GM23338 (cell line): ENCODE measurements around the gene RGS7. TPM values are rescaled to one million over a fixed set of nuclear protein-coding genes. Genes with fewer than 3 reads are reported as not detected.

ENCODE experiments used
- ATAC-seq: fragments of 200-7000 bp; cut with Tn5 transposase; 3 replicates; pipeline ENCODE4 v1.9.1; 2020
- DNase-seq: peaks from one replicate; pipeline ENCODE4 v3.0.0-alpha.2; 2015; ENCODE audit warnings: low spot score
- H2AFZ ChIP-seq: fragments of 200-600 bp; sonication (generic); 2 replicates; pipeline ENCODE4 v1.8.0; 2016; ENCODE audit warnings: antibody characterized with exemption, mild to moderate bottlenecking, moderate library complexity
- H3F3A ChIP-seq: fragments of 200-600 bp; sonication (generic); replicated peaks from 2 replicates; pipeline ENCODE4 v1.8.0; 2017; ENCODE audit warnings: antibody characterized with exemption, mixed run types, low read depth
- H3K27ac ChIP-seq: fragments of 200-600 bp; sonication (generic); 2 replicates; pipeline ENCODE4 v1.6.1; 2016; ENCODE audit warnings: low read depth
- H3K27me3 ChIP-seq: fragments of 200-600 bp; sonication (generic); 2 replicates; pipeline ENCODE4 v1.8.0; 2016; ENCODE audit warnings: mild to moderate bottlenecking, mixed run types, moderate library complexity; ENCODE audit not compliant: insufficient read depth
- H3K36me3 ChIP-seq: fragments of 200-600 bp; sonication (generic); 2 replicates; pipeline ENCODE4 v1.8.0; 2016; ENCODE audit warnings: mild to moderate bottlenecking; ENCODE audit not compliant: insufficient read depth
- H3K4me1 ChIP-seq: fragments of 200-600 bp; sonication (generic); 2 replicates; pipeline ENCODE4 v1.8.0; 2016; ENCODE audit warnings: mild to moderate bottlenecking, moderate library complexity; ENCODE audit not compliant: insufficient read depth
- H3K4me2 ChIP-seq: fragments of 200-600 bp; sonication (generic); 2 replicates; pipeline ENCODE4 v1.7.1; 2017; ENCODE audit warnings: mixed run types
- H3K4me3 ChIP-seq: fragments of 200-600 bp; sonication (generic); 2 replicates; pipeline ENCODE4 v1.6.1; 2016; ENCODE audit warnings: mixed run types
- H3K79me2 ChIP-seq: fragments of 200-600 bp; sonication (generic); replicated peaks from 2 replicates; pipeline ENCODE4 v1.8.0; 2017; ENCODE audit warnings: mild to moderate bottlenecking; ENCODE audit not compliant: insufficient read depth
- H3K9me2 ChIP-seq: fragments of 200-600 bp; sonication (generic); 2 replicates; pipeline ENCODE4 v1.8.0; 2017; ENCODE audit not compliant: insufficient read depth
- H4K20me1 ChIP-seq: fragments of 200-600 bp; sonication (generic); replicated peaks from 2 replicates; pipeline ENCODE4 v1.8.0; 2017; ENCODE audit warnings: mild to moderate bottlenecking; ENCODE audit not compliant: insufficient read depth
- H3K27ac Mint-ChIP-seq: 2 replicates; pipeline ENCODE4 v1.8.0; 2020; ENCODE audit warnings: inconsistent platforms, mild to moderate bottlenecking, moderate library complexity, mixed read lengths
- H3K27me3 Mint-ChIP-seq: 3 replicates; pipeline ENCODE4 v1.8.0; 2022; ENCODE audit warnings: low read depth, mild to moderate bottlenecking, moderate library complexity, mixed read lengths, inconsistent platforms; ENCODE audit not compliant: insufficient read depth, poor library complexity
- H3K36me3 Mint-ChIP-seq: 3 replicates; pipeline ENCODE4 v1.8.0; 2021; ENCODE audit warnings: low read depth, mild to moderate bottlenecking, inconsistent platforms, moderate library complexity, mixed read lengths
- H3K4me1 Mint-ChIP-seq: 3 replicates; pipeline ENCODE4 v1.8.0; 2020; ENCODE audit warnings: mild to moderate bottlenecking, inconsistent platforms, mixed read lengths
- H3K4me3 Mint-ChIP-seq: 3 replicates; pipeline ENCODE4 v1.8.0; 2021; ENCODE audit warnings: moderate library complexity, mild to moderate bottlenecking, inconsistent platforms, mixed read lengths
- H3K9me3 Mint-ChIP-seq: 3 replicates; pipeline ENCODE4 v1.8.0; 2020; ENCODE audit warnings: moderate library complexity, mild to moderate bottlenecking, inconsistent platforms, mixed read lengths
- CREB1 ChIP-seq: fragments of 250-450 bp; sonication (Bioruptor Pico); IDR thresholded peaks from 2 replicates; pipeline ENCODE4 v1.5.0; 2020; ENCODE audit warnings: low read depth, mild to moderate bottlenecking, moderate library complexity
- CTCF ChIP-seq, 2 experiments: fragments of 200-600 bp in 1 of 2; sonication (generic) in 1 of 2; conservative IDR thresholded peaks; 2 replicates each; pipeline versions ENCODE4 v1.5.1 to v1.6.1; 2016 to 2017; ENCODE audit warnings: antibody characterized with exemption in 2 of 2, low read depth in 2 of 2, mild to moderate bottlenecking in 2 of 2, moderate library complexity in 1 of 2
- ETS1 ChIP-seq: IDR thresholded peaks from 2 replicates; pipeline ENCODE4 v1.6.1; 2016; ENCODE audit warnings: antibody characterized with exemption
- EZH2 ChIP-seq: fragments of 200-600 bp; sonication (generic); IDR thresholded peaks from one replicate; pipeline ENCODE4 v1.8.0; 2017; ENCODE audit warnings: antibody characterized with exemption, mild to moderate bottlenecking, low read depth; ENCODE audit not compliant: unreplicated experiment
- EZH2phosphoT487 ChIP-seq: fragments of 200-600 bp; sonication (generic); IDR thresholded peaks from one replicate; pipeline ENCODE4 v1.8.1; 2018; ENCODE audit warnings: antibody characterized with exemption; ENCODE audit not compliant: unreplicated experiment
- JUNB ChIP-seq: IDR thresholded peaks from one replicate; pipeline ENCODE4 v1.6.1; 2016; ENCODE audit warnings: antibody characterized with exemption; ENCODE audit not compliant: unreplicated experiment
- NANOG ChIP-seq: IDR thresholded peaks from 2 replicates; pipeline ENCODE4 v1.6.1; 2016; ENCODE audit warnings: antibody characterized with exemption, borderline replicate concordance
- POLR2AphosphoS5 ChIP-seq: IDR thresholded peaks from 2 replicates; pipeline ENCODE4 v1.6.1; 2016; ENCODE audit warnings: antibody characterized with exemption, low read depth
- STAT1 ChIP-seq: IDR thresholded peaks from one replicate; pipeline ENCODE4 v1.6.1; 2016; ENCODE audit warnings: antibody characterized with exemption; ENCODE audit not compliant: unreplicated experiment
- ZNF114 ChIP-seq: fragments of 250-450 bp; sonication (Bioruptor Pico); IDR thresholded peaks from 2 replicates; pipeline ENCODE4 v1.5.0; 2020; ENCODE audit warnings: mild to moderate bottlenecking, moderate library complexity
- polyA plus RNA-seq: library from polyadenylated mRNA; unstranded; fragments of >200 nt; fragmentation: Nextera tagmentation; extraction: Ambion mirVana; gene quantifications from 2 replicates; pipeline ENCODE4 v1.2.1, GENCODE V29; 2016
- total RNA-seq: library from RNA; depleted of rRNA; stranded (reverse); fragments of >200 nt; shearing (Covaris generic); gene quantifications from 2 replicates; pipeline ENCODE4 v1.2.3, GENCODE V29; 2014
- TF ChIP-seq, protein P1 (sequence below): IDR thresholded peaks from one replicate; pipeline ENCODE4 v1.6.1; 2018; ENCODE audit warnings: antibody characterized with exemption; ENCODE audit not compliant: unreplicated experiment
- TF ChIP-seq, protein P2 (sequence below): fragments of 250-450 bp; sonication (Bioruptor Pico); IDR thresholded peaks from 2 replicates; pipeline ENCODE4 v1.5.0; 2020; ENCODE audit warnings: mild to moderate bottlenecking, moderate library complexity

RGS7 gene
- total and polyA plus RNA-seq, 2 experiments from 2014 or later, result 2.0 to 2.2 TPM

- TF ChIP-seq, protein P1, sequence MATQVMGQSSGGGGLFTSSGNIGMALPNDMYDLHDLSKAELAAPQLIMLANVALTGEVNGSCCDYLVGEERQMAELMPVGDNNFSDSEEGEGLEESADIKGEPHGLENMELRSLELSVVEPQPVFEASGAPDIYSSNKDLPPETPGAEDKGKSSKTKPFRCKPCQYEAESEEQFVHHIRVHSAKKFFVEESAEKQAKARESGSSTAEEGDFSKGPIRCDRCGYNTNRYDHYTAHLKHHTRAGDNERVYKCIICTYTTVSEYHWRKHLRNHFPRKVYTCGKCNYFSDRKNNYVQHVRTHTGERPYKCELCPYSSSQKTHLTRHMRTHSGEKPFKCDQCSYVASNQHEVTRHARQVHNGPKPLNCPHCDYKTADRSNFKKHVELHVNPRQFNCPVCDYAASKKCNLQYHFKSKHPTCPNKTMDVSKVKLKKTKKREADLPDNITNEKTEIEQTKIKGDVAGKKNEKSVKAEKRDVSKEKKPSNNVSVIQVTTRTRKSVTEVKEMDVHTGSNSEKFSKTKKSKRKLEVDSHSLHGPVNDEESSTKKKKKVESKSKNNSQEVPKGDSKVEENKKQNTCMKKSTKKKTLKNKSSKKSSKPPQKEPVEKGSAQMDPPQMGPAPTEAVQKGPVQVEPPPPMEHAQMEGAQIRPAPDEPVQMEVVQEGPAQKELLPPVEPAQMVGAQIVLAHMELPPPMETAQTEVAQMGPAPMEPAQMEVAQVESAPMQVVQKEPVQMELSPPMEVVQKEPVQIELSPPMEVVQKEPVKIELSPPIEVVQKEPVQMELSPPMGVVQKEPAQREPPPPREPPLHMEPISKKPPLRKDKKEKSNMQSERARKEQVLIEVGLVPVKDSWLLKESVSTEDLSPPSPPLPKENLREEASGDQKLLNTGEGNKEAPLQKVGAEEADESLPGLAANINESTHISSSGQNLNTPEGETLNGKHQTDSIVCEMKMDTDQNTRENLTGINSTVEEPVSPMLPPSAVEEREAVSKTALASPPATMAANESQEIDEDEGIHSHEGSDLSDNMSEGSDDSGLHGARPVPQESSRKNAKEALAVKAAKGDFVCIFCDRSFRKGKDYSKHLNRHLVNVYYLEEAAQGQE, result no peak
- no peak for TF ChIP-seq STAT1
- no peak for TF ChIP-seq ZNF114 (CRISPR knock-in tag)
- no peak for TF ChIP-seq ETS1
- TF ChIP-seq CREB1, result no peak
These were observed 421.1 kb downstream of the RGS7 start (continued) for GRCh38 chr1:240935920-240936319.

- no peak for ATAC-seq
- H3K36me3 ChIP-seq, result peaks cover 2% of the 10 kb centered on the region
- no peaks in the 10 kb centered on the region for H3K27me3 Mint-ChIP-seq
- TF ChIP-seq EZH2, result no peak
- no peak for TF ChIP-seq EZH2phosphoT487
- TF ChIP-seq NANOG, result no peak
- TF ChIP-seq, protein P2, sequence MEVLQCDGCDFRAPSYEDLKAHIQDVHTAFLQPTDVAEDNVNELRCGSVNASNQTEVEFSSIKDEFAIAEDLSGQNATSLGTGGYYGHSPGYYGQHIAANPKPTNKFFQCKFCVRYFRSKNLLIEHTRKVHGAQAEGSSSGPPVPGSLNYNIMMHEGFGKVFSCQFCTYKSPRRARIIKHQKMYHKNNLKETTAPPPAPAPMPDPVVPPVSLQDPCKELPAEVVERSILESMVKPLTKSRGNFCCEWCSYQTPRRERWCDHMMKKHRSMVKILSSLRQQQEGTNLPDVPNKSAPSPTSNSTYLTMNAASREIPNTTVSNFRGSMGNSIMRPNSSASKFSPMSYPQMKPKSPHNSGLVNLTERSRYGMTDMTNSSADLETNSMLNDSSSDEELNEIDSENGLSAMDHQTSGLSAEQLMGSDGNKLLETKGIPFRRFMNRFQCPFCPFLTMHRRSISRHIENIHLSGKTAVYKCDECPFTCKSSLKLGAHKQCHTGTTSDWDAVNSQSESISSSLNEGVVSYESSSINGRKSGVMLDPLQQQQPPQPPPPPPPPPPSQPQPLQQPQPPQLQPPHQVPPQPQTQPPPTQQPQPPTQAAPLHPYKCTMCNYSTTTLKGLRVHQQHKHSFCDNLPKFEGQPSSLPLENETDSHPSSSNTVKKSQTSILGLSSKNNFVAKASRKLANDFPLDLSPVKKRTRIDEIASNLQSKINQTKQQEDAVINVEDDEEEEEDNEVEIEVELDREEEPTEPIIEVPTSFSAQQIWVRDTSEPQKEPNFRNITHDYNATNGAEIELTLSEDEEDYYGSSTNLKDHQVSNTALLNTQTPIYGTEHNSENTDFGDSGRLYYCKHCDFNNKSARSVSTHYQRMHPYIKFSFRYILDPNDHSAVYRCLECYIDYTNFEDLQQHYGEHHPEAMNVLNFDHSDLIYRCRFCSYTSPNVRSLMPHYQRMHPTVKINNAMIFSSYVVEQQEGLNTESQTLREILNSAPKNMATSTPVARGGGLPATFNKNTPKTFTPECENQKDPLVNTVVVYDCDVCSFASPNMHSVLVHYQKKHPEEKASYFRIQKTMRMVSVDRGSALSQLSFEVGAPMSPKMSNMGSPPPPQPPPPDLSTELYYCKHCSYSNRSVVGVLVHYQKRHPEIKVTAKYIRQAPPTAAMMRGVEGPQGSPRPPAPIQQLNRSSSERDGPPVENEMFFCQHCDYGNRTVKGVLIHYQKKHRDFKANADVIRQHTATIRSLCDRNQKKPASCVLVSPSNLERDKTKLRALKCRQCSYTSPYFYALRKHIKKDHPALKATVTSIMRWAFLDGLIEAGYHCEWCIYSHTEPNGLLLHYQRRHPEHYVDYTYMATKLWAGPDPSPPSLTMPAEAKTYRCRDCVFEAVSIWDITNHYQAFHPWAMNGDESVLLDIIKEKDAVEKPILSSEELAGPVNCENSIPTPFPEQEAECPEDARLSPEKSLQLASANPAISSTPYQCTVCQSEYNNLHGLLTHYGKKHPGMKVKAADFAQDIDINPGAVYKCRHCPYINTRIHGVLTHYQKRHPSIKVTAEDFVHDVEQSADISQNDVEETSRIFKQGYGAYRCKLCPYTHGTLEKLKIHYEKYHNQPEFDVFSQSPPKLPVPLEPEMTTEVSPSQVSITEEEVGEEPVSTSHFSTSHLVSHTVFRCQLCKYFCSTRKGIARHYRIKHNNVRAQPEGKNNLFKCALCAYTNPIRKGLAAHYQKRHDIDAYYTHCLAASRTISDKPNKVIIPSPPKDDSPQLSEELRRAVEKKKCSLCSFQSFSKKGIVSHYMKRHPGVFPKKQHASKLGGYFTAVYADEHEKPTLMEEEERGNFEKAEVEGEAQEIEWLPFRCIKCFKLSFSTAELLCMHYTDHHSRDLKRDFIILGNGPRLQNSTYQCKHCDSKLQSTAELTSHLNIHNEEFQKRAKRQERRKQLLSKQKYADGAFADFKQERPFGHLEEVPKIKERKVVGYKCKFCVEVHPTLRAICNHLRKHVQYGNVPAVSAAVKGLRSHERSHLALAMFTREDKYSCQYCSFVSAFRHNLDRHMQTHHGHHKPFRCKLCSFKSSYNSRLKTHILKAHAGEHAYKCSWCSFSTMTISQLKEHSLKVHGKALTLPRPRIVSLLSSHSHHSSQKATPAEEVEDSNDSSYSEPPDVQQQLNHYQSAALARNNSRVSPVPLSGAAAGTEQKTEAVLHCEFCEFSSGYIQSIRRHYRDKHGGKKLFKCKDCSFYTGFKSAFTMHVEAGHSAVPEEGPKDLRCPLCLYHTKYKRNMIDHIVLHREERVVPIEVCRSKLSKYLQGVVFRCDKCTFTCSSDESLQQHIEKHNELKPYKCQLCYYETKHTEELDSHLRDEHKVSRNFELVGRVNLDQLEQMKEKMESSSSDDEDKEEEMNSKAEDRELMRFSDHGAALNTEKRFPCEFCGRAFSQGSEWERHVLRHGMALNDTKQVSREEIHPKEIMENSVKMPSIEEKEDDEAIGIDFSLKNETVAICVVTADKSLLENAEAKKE (CRISPR knock-in tag), result no peak
- no peak for TF ChIP-seq STAT1
- TF ChIP-seq ZNF114 (CRISPR knock-in tag), result no peak
- no peak for TF ChIP-seq CTCF (conservative IDR thresholded peaks at IDR 0.05; ENCODE audit: low read depth in 2 of 2)
- no peak for TF ChIP-seq JUNB
- TF ChIP-seq POLR2AphosphoS5, result no peak
- TF ChIP-seq ETS1, result no peak
- no peak for TF ChIP-seq CREB1
These were observed 426.0 kb downstream of the RGS7 start for GRCh38 chr1:240931031-240931430.

More at GRCh38 chr1:240931031-240931430, 426.0 kb downstream of the RGS7 start:
- DNase-seq, result no peak
- Histone ChIP-seq H3K4me1 (no peaks in the 10 kb centered on the region), H3K4me3 (no peak overlapping the region), H3K27me3 (no peaks in the 10 kb centered on the region), H2AFZ (no peak overlapping the region), H3K4me2 (no peak overlapping the region), H4K20me1 (no peaks in the 10 kb centered on the region), H3K9me2 (no peaks in the 10 kb centered on the region), H3F3A (no peaks in the 10 kb centered on the region), H3K79me2 (no peaks in the 10 kb centered on the region), H3K27ac (no peak overlapping the region)
- Mint-ChIP-seq H3K4me3 (no peak overlapping the region), H3K4me1 (no peaks in the 10 kb centered on the region), H3K27ac (no peak overlapping the region), H3K36me3 (peaks cover 7% of the 10 kb centered on the region; the same call in 2 of the 3 replicates), H3K9me3 (peaks cover 17% of the 10 kb centered on the region)
